Medulla oblongata (tissue), 1 donor: ENCODE data around the gene GABPB2.

Experiments
- DNase-seq: peaks from one replicate; pipeline ENCODE4 v3.0.0-alpha.2; 2015; ENCODE audit errors: extremely low spot score

GABPB2 gene

DNA sequence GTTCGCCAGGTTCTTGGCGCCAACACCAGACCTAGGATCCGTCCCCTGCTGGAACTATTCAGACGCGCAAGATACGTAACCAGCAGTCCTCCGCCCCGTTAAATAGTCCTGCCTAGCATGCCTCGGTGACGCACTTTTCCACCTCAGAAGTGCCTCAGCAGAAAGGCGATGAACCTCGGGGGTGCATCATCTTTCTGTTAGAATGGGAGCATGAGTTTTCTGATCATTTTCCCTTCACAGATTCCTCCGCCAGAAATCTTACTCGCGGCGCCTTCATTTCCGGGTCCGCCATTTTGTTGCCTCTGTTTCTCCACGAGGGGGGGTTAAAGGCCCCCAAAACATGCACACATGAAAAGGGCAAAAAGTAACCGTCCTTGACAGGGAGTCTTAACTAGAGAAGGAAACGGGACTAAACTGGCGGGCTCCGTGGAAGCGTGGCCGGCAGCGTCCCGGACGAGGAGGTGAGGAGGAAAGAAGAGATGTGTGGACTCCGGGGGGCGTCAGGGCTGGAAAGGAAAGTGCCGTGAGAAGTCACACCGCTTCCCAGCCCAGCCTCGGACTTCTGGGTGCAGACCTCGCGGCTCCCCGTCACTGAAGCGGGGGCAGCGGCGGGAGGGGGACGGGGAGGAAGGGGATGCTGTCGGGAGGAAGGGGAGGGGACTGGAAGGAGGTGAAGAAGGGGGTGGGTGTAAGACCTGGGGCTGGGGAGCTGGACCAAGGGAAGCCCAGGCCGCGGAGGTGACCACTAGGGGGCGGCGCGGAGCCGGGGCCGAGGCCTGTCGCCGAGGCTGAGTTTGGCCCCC, at the start of gene GABPB2:
Gene GABPB2 (plus strand): TSS at position 288 of the 803 bp plus-strand sequence. CDS start 17,429 bp downstream, outside the sequence.
- DNase-seq, result peak; percentile 95

- peak; percentile 91 for DNase-seq
Observed at GRCh38 chr1:151024540-151025146, 45.9 kb upstream of the GABPB2 start.

DNA sequence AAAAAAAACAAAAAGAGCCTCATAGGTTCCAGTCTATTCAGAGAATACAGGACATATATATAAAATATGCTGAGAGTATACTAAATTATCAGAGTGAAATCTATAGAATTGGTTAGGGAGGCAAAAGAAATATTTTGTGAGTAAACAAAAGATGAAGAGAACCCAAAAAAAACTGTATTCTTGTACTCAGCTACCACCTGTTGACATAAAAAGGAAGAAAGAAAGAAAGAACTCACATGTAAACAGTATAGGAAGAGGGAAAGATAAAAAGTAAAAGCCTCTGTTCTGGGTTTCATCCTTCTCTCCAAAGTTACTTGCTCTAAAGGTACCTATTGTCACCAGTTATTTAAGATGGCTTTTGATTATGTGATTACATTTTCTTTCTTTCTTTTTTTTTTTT, 44.1 kb upstream of the GABPB2 start:
- DNase-seq, result no peak

GRCh38 chr1:151032164-151032563, 38.4 kb upstream of the GABPB2 start:
- DNase-seq, result no peak

DNA sequence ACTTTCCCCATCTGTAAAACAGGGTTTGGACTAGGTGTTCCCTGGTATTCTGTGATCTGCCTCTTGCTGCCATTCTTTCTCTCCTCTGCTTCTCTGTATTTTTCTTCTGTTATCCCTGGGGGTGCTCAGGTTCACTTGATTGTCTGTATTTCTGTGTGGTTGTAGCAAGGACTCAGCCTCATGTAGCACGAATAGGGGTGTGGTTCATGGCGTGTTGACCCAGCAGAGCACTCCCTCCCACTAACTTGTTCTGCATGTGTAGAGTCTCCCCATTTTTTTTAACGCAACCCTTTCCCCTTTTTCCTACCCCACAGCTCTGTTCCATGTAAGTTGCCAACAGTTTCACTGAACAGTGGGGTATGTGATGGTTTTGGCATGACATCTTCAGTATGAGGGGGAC, 35.4 kb upstream of the GABPB2 start:
- DNase-seq, result no peak

DNA sequence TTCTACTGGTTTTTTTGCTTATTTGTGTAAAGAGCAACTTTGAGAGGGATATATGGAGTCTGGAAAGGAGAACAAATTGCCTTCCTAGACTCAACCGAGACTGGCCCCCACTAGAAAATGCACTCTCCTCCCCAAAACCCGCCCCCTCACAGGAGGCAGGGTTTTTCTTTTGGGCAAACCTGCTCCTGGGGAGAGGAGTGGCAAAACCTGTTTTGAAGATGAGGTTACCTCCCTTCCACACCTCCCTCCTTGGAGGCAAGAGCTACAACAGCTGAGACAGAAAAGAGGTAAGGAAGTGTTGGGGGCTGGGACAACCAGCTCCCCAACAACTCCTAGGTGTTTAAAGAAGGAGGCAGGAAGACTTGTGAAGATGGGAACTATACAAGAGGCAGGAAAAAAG, 34.2 kb upstream of the GABPB2 start, which contains the start of gene BNIPL:
Gene BNIPL (plus strand): TSS at position 231 of the 400 bp plus-strand sequence. CDS start 140 bp downstream, at position 371.
- no peak for DNase-seq

DNA sequence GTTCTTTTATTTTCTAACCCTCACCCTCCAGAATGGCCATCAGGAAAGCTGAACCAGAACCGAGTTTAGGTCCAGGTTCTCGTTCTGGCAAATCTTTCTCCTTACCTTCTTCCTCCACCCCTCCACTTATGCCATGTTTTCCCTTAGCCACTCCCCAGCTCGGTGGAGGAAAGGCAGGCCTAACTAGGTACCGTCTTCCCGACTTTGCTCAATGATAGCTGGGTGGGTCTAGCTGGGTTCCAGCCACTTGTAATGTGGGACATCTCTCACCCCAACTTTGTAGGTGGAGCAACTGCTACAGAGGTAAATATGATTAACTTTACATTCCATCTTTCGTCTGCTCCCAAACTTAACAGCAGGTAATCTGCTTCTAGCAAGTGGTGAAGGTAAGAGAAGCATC, 33.5 kb upstream of the GABPB2 start:
- no peak for DNase-seq

DNA sequence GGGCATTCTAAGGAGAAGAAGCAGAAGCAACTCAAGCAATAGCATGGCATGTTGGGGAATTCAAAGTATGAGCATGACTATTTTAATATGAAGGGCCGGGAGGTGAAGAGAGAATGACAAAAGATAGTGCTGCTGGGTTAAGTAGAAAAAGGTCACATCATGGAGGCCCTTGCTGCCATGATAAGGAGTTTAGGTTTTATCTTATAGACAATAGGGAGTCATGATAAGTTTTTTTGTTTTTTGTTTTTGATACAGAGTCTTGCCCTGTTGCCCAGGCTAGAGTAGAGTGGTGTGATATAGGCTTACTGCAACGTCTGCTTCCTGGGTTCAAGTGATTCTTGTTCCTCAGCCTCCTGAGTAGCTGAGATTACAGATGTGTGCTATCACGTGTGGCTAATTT, 31.0 kb upstream of the GABPB2 start:
- no peak for DNase-seq

- DNase-seq, result no peak
Observed at GRCh38 chr1:151043163-151043562, 27.4 kb upstream of the GABPB2 start.

GRCh38 chr1:151047591-151047924, 23.0 kb upstream of the GABPB2 start, which contains the start of gene C1orf56:
Gene C1orf56 (plus strand): TSS chr1:151047751. CDS start chr1:151047848, 97 bp downstream.
- DNase-seq, result peak; percentile 85

- peak; percentile 70 for DNase-seq
Observed at GRCh38 chr1:151047925-151048644, 22.5 kb upstream of the GABPB2 start.

- no peak for DNase-seq
Observed at GRCh38 chr1:151048645-151049032, 21.9 kb upstream of the GABPB2 start.

DNA sequence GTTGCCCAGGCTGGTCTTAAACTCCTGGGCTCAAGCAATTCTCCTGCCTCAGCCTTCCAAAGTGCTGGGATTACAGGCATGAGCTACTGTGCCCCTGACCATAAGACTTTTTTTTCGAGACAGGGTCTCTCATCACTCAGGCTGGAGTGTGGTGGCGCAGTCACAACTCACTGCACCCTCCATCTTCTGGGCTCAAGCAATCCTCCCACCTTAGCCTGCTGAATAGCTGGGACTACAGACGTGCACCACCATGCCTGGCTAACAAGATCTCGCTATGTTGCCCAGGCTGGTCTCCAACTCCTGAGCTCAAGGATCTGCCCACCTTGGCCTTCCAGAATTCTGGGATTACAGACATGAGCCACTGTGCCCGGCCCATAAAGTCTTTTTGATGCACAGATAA, 21.1 kb upstream of the GABPB2 start:
- DNase-seq, result no peak

GRCh38 chr1:151050051-151050688, 20.4 kb upstream of the GABPB2 start:
- DNase-seq, result no peak

GRCh38 chr1:151051356-151052009, 19.1 kb upstream of the GABPB2 start:
- no peak for DNase-seq

- DNase-seq, result no peak
Observed at GRCh38 chr1:151054971-151055547, 15.5 kb upstream of the GABPB2 start.

DNA sequence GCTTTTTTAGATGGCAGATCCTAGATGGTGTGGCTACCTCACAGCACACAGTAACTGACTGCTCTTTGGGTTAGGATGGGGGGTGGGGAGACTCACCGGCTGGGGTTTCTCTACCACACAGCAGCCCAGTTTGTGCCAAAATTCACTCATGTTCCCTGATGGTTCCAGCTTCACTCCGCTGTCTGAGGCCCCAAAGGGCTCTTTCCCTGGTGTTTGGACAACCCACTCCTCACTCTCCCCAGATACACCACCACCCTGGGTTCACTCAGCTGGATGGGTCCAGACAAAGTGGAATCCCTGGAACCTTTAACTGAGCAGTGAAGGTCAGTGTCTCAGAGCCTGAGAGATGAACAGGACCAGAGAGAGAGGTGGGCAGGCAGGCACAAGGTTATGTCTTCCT, 15.0 kb upstream of the GABPB2 start:
- DNase-seq, result no peak

- no peak for DNase-seq
Observed at GRCh38 chr1:151056149-151056548, 14.4 kb upstream of the GABPB2 start.

DNA sequence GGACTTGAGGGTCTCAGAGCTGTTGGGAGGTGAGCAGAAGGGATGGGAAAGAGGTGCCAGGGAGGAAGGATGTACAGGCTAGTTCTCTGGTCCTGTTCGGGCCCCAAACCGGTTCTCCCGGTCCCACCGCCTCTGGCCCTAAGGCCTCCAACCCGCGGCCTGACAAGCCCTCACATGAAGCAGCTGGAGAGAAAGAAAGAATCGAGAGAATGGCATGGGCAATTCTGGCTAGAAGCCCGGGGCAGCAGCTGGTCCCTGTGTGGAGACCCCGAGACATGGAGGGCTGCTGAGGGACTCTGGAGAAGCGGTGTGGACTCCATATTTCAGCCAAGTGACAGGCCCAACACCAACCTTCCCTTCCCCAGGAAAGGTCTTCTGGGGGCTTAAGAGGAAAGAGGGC, 11.9 kb upstream of the GABPB2 start:
- peak; percentile 47 for DNase-seq

DNA sequence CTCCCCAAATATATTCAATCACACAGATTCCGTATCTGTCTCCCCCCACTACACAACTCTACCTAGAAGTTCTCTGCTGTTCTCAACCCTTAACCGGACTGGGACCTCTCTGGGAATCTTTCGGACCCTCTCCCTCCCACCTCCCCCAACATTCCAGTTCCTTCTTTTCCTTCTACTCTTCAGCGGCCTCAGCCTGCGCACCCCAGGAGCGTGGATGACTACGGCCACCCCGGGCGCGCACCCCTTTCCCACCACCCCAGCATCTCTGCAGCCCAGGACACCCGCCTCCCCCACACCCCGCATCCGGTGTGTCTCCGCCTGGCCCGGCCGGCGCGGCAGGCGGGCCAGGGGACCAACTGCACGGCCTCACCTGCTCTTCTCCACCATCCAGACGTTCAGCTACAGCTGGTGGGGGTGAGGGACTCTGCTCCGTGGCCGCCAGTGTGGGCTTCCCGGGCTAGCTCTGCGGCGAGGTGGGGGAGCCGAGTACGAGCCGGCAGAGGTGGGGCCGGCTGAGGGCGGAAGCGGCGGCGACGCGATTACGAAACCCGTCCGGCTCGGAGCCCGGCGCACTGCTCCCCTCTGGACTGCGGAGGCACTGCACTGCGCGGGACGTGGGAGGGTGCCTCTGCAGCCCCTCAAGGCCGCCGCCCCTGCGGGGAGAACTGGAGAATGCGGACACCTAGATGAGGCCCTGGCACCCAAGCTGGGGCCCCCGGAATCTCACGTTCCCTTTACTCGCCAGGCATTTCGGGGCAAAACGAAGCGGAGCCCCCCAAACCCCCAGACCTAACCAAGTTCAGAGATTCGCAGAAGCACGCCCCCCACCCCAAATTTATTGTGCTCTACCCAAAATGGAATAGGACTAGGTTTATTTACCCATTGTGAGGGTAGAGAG, 11.2 kb upstream of the GABPB2 start, which contains the start of gene CDC42SE1:
Gene CDC42SE1 (minus strand): TSS at position 514 of the 898 bp plus-strand sequence. CDS start 3,892 bp downstream, outside the sequence.
- peak; percentile 83 for DNase-seq
